HuH-7.5 (cell line): ENCODE results near the gene QSER1.
A peak's percentile ranks its signal among the peaks of the same experiment; 100 is the strongest.

ENCODE experiments used
- DNase-seq: peaks from one replicate; pipeline ENCODE4 v3.0.0; 2011; ENCODE audit warnings: low spot score

The QSER1 gene

GRCh38 chr11:32890843-32891656, 1.6 kb upstream of the QSER1 start:
- no peak for DNase-seq

GRCh38 chr11:32891657-32892354, 805 bp upstream of the QSER1 start:
- peak; percentile 11 for DNase-seq

GRCh38 chr11:32893093-32893342, 407 bp downstream of the QSER1 start:
- no peak for DNase-seq

GRCh38 chr11:32893343-32894148, 935 bp downstream of the QSER1 start:
- DNase-seq: peak; percentile 48

- DNase-seq: peak; percentile 59
These were observed 1.7 kb downstream of the QSER1 start for GRCh38 chr11:32894149-32894827.

GRCh38 chr11:32894921-32895320, 2.3 kb downstream of the QSER1 start:
- DNase-seq: no peak

- no peak for DNase-seq
These were observed 2.9 kb downstream of the QSER1 start for GRCh38 chr11:32895471-32895870.

GRCh38 chr11:32897103-32897502, 4.5 kb downstream of the QSER1 start:
- DNase-seq: no peak

- no peak for DNase-seq
These were observed 6.8 kb downstream of the QSER1 start for GRCh38 chr11:32899438-32899837.

- DNase-seq: no peak
These were observed 9.6 kb downstream of the QSER1 start for GRCh38 chr11:32902089-32902665.

GRCh38 chr11:32905028-32905667, 12.5 kb downstream of the QSER1 start:
- DNase-seq: no peak

GRCh38 chr11:32908619-32909018, 16.0 kb downstream of the QSER1 start:
- DNase-seq: no peak

GRCh38 chr11:32911413-32911812, 18.8 kb downstream of the QSER1 start:
- no peak for DNase-seq

- no peak for DNase-seq
These were observed 20.8 kb downstream of the QSER1 start for GRCh38 chr11:32913445-32913844.

- DNase-seq: no peak
These were observed 23.8 kb downstream of the QSER1 start for GRCh38 chr11:32916361-32916760.

GRCh38 chr11:32916994-32917393, 24.4 kb downstream of the QSER1 start:
- no peak for DNase-seq

GRCh38 chr11:32918427-32918826, 25.8 kb downstream of the QSER1 start:
- no peak for DNase-seq

- DNase-seq: no peak
These were observed 26.7 kb downstream of the QSER1 start for GRCh38 chr11:32919338-32919737.

- DNase-seq: no peak
These were observed 28.0 kb downstream of the QSER1 start for GRCh38 chr11:32920570-32920969.

- DNase-seq: no peak
These were observed 28.6 kb downstream of the QSER1 start for GRCh38 chr11:32921204-32921603.

GRCh38 chr11:32931606-32932005, 39.0 kb downstream of the QSER1 start:
- no peak for DNase-seq

- no peak for DNase-seq
These were observed 39.6 kb downstream of the QSER1 start for GRCh38 chr11:32932196-32932595.
